HG03521 (cell line): ENCODE data around the gene ZFYVE28.
"Not testable (repeated sequence)": the region's sequence is repeated elsewhere in the genome, so short reads cannot be mapped to it uniquely, and the experiment has no call there.

ENCODE experiments used
- ATAC-seq: cut with Tn5 transposase; IDR thresholded peaks from one replicate; pipeline ENCODE4 v1.9.1; 2021; ENCODE audit warnings: mild to moderate bottlenecking, moderate library complexity; ENCODE audit not compliant: unreplicated experiment

Gene ZFYVE28

GRCh38 chr4:2417765-2418649 lies at the start of gene ZFYVE28:
ZFYVE28 (minus strand) TSS chr4:2418645; CDS start chr4:2418323, 322 bp downstream.
- peak; percentile 12 for ATAC-seq

DNA sequence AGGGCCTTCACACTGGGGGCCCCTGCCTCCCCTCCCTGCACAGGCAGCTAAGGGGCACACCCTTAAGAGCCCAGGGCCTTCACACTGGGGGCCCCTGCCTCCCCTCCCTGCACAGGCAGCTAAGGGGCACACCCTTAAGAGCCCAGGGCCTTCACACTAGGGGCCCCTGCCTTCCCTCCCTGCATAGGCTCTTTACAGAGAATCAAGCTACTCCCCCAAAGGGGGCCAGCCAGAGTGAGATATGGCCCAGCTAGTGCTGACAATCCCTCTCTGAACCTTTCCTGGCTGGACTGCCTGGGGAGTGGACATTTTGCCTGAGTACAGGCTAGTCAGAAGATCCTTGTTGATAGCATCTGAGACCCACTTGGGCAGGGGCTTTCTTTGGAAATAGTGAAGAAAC lies 47.1 kb upstream of the ZFYVE28 start:
- not testable (repeated sequence) for ATAC-seq

GRCh38 chr4:2465032-2465431 lies 46.6 kb upstream of the ZFYVE28 start:
- ATAC-seq: no peak

- no peak for ATAC-seq
Observed at GRCh38 chr4:2462992-2463762, 44.7 kb upstream of the ZFYVE28 start.

DNA sequence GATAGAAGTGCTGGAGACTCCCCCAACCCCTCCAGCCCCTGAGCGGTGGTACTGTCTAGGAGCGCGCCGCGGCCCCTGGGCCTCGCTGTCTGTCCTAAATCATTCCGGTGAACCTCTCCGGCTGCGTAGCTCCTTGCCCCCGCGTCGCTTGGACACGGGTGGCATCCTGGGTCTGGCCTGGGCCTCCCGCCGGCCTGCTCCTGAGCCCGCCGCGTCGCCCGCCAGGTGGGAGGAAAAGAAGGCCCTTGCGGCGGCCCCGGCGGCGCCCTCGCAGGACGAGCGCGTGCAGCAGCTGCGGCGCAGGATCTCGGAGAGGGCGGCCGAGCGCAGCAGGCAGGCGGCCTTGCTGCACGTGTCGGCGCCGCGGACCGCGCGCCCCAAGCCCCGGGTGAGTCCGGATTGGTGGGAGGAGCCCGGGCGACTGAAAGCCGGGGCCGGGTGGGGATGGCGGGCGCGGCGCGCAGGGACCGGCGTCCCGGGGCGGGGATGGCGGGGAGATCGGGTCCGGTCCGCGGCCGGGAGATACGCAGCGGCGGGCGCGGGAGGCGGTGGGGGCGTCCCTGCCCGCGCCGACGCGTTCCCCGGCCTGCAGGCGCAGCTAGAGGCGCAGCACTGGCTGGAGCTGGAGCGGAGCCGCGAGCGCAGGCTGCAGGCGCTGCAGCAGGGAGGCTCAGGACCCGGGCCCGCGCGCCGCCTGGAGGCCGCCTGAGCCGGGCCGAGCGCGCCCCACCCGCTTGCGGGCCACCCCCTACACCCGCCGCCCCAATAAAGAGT lies 44.0 kb upstream of the ZFYVE28 start:
- peak; percentile 70 for ATAC-seq

DNA sequence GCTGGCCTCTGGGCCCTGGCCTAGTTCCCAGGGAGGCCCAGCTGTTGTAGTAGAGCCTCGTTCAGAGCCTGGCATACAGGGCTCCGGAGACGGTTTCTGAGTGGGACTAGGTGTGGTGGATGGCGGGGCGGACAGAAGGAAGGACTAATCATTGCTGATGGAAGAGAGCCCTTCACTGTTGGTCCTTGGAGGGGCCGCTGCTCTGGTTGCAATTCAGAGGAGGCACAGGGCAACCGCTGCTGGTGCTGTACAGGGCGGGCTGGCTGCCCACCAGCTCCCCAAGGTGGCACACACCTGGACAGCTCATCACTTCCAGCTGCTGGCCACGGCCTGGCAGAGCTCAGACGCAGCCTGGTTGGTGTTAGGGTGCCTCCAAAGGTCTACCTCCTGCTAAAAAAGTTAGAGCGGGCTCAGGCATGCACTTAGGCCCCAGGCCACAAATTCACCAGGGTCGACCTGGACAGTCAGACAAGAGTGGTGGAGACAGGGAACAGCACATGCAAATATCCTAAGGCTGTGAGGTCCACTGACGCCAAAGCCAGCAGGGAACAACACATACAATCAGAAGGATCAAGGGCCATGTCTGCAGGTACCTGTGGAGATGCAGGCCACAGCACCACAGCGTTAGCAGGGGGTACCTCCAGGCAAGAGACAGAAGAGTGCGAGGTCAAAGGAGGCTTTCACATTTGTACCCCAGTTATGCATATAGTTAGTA lies 43.0 kb upstream of the ZFYVE28 start:
- no peak for ATAC-seq

GRCh38 chr4:2459589-2460349 lies 41.3 kb upstream of the ZFYVE28 start:
- ATAC-seq: no peak

DNA sequence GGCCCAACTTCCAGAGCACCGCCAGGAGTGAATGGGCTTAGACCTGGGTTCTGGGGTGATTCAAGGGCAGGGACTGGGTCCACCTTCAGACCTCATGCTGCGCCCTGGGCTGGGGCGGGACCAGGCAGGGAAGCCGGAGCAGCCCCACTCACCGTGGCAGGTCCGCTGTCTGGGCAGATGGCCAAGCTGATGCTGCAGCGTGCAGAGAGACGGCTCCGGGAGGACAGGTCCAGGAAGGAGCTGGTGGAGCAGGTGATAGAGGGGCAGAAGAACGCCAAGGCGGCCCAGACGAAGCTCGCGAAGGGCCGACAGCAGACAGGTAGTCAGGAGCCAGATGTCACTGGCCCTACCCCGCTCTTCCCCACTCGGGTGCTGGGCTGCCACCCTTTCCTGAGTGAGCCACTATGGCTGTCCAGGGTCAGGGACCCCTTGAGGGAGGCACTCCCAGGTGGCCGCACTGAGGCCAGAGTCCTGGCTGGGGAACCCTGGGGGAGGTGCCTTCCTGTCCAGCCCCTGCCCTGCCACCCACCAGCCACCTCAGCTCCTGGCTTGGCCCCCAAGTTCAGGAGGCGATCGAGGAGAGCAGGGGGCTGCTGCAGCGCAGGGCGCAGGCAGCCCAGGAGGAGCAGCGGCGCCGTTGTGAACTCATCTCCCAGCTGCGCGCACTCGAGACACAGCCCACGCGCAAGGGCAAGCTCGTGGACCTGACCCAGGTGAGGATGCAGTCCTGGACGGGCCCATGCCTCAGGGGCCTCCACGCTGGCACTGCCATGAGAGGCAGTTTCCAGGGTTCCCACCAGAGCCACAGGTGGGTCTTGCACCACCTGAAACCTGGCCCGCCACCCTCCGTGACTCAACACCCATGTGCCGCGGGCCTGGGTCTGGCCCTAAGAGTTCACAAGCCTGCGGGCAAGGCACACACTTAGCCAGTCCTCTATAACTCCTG lies 40.4 kb upstream of the ZFYVE28 start:
- no peak for ATAC-seq

DNA sequence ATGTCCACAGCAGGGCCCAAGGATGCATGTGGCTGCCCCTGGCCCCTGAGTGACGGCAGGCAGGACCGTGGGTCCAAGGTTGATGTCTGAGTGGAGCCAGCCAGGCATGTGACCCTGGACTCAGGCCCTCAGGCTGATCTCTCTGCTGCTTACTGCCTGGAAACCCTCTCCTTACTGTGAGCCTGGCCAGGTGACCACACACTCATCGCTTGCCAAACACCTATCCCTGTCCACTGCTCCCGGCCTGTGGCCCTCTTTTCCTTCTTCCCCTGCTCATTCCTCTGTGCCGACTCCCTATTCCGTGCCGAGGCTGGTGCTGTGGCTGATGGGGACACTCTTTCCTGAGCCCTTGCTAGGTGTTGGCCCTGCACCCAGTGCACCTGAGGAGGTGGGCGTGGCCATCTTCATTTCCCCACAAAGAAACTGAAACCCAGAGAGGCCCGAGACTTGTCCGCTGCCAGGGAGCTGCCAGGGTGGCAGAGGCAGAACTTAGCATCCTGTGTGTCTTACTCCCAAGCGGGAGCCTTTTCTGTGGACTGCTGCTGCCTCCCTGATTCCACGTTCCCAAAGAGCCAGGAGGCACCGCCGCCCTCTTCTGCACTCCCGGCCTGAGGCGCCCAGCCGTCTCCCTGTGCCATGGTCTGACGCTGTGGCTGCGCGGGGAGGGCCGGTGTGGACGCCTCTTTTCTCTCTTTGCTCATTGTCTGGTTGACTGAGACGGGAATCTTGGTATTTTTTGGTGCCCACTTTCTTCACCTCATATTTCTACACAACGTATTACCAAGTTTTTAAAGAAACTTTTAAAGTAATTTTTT lies 39.2 kb upstream of the ZFYVE28 start:
- no peak for ATAC-seq

DNA sequence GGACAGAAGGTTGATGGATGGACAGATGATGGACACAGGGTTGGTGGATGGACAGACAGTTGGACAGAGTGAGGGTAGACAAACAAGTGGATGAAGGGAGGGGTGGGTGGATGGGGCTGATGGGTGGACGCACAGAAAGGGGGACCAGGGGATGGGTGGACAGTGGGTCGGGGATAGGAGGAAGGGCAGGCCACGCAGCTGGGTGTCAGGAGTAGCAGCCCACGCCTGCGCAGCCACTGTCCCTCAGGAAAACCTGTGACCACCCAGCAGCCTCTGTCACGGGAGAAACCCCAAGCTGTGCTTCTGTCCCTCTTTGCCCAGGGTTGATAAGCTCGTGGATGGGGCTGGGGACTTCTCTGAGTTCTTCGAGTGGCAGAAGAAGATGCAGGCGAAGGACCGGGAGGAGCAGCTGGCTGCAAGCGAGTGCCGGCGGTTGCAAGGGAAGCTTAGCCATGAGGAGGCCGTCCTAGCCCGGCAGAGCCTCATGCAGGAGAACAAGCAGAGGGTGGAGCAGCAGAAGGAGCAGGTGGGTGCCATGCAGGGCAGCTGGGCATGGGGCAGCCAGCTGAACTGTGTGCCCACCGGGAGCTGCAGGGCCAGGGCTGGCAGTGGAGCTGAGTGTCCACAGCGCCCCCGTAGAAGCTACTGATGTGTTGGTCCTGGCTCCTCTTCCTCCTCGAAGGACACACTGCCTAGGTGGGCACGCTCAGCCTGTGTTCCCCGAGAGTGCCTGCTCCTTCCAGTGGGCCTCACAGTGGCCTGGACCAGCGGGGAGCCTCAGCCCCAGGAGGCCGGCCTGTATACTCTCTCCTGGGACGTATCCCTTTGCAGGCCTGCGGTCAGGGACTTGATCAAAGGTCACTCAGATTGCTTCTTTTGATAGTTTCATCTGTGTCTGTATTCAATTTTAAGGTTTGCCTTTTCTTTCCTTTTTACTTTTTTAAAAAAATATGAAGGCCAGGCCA lies 33.7 kb upstream of the ZFYVE28 start:
- ATAC-seq: no peak

GRCh38 chr4:2451036-2451520 lies 32.6 kb upstream of the ZFYVE28 start:
- ATAC-seq: no peak

- ATAC-seq: no peak
Observed at GRCh38 chr4:2450394-2451035, 32.1 kb upstream of the ZFYVE28 start.

GRCh38 chr4:2449511-2450392 lies 31.3 kb upstream of the ZFYVE28 start:
- ATAC-seq: no peak

GRCh38 chr4:2449051-2449450 lies 30.6 kb upstream of the ZFYVE28 start:
- ATAC-seq: no peak

GRCh38 chr4:2448589-2448988 lies 30.1 kb upstream of the ZFYVE28 start:
- ATAC-seq: no peak
